C4-2B (cell line): ENCODE measurements around the gene NEU1.
A peak's percentile ranks its signal among the peaks of the same experiment; 100 is the strongest.

Experiments used
- H3K27ac ChIP-seq: fragments of 450-650 bp; 2 replicates; pipeline ENCODE4 v1.5.1; 2017
- ZFX ChIP-seq: fragments of 450-650 bp; IDR thresholded peaks from 2 replicates; pipeline ENCODE4 v1.6.1; 2017
- TF ChIP-seq, protein P1 (sequence below): fragments of 450-650 bp; conservative IDR thresholded peaks from 2 replicates; pipeline ENCODE4 v1.5.1; 2017; ENCODE audit warnings: mild to moderate bottlenecking

NEU1 gene

DNA sequence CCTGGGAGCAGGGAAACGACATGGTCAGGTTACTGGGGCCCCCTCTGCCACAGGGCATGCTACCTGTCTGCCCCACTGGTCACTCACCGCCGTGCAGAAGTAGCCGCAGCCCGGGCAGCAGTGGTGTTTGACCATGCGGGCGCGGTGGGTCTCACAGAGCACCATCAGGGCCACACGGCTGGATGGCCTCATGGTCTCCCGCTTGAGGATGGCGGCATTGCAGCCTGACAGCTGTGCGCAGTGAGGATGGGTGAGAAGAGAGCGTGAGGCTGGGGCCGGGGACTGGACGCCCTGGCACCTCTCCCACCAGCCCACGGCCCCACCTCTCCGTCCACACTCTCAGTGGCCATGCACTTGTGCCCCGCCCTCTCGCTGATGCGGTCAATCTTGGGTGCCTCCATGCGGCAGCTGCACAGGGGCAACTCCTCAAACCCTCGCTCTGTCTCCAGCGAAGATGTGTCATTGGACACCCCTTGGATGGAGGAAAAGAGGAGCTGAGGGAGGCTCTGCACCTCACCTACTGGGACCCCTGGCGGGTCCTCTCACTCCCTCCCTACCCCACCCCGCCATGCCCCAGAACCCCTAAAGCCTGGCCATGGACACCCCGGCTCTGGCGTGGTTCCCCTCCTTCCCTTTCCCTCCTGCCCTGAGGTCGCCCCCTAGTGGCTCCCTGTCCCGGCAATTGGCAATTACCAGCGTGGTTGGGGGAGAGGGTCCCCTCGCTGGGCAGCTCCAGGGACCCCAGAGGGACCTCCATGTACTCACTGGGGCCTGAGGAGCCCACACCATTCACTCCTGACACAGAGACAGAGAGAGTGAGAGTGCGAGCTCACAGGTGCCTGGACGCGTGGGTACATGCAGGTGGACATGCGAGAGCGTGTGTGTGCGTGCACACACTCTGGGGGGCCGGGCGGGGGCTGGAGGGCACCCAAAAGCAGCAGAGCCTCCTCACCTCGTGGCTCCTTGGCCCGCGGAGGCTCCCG is 25.9 kb upstream of the NEU1 start:
- no peak overlapping the region for H3K27ac ChIP-seq
- TF ChIP-seq ZFX, result no peak
- TF ChIP-seq, protein P1, sequence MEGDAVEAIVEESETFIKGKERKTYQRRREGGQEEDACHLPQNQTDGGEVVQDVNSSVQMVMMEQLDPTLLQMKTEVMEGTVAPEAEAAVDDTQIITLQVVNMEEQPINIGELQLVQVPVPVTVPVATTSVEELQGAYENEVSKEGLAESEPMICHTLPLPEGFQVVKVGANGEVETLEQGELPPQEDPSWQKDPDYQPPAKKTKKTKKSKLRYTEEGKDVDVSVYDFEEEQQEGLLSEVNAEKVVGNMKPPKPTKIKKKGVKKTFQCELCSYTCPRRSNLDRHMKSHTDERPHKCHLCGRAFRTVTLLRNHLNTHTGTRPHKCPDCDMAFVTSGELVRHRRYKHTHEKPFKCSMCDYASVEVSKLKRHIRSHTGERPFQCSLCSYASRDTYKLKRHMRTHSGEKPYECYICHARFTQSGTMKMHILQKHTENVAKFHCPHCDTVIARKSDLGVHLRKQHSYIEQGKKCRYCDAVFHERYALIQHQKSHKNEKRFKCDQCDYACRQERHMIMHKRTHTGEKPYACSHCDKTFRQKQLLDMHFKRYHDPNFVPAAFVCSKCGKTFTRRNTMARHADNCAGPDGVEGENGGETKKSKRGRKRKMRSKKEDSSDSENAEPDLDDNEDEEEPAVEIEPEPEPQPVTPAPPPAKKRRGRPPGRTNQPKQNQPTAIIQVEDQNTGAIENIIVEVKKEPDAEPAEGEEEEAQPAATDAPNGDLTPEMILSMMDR, result peak; percentile 92

DNA sequence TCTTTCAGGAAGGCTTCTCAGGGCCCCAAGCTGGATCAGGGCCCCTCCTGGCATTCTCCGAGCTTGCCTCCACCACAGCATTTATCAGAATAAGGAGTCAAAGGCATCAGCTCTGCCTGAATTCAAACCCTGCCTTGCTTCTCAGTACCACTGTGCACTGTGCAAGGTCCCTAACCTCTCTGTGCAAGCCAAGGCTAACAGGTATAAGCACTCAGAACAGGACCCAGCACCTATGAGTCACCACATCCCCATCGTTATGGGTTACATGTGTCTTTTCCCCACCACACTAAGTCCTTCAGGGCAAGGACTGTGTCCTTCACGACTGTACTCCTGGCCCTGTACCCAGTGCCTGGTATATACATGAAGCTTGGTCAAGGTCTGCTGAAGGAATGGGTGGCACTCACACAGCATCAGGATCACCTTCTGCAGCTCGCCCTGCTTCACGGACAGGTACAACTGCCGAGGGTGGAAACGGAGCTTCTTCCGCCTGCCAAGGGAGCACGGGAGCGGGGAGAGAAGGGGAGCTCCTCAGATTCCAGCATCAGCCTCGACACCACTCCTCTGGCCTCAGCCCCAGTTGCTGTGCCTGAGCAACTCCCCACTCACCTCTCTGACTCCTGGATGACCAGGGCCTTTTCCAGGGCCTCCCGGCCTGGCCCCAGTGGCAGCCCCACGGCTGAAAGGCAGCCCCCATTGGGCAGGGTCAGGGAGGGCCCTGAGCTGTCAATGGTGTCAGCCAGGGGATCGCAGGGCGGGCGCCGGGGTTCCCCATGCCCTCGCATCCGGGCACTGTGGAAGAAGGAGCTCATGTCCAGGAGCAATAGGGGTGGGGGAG is 24.8 kb upstream of the NEU1 start:
- H3K27ac ChIP-seq, result no peak overlapping the region
- no peak for TF ChIP-seq ZFX
- TF ChIP-seq, protein P1, result no peak

DNA sequence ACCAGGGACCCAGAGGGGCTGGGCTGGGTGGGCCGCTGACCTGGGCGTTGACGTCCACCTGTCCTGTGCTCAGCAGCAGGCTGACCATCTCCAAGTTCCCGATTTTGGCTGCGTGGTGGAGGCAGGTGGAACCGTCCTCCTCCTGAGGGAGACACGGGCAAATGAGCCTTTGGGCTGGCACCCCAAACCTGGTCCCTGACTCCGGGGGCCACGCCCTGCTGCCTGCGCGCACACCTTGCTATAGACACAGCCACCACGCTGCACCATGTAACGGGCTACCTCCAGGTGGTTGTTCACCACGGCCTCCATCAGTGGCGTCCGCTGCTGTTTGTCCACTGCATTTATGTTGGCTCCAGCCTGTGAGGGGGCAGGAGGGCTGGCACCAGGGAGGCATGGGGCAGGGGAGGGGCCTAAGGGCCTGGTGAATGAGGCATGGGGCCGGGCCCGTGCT is 23.9 kb upstream of the NEU1 start:
- no peak overlapping the region for H3K27ac ChIP-seq
- TF ChIP-seq ZFX, result no peak
- TF ChIP-seq, protein P1, result no peak

DNA sequence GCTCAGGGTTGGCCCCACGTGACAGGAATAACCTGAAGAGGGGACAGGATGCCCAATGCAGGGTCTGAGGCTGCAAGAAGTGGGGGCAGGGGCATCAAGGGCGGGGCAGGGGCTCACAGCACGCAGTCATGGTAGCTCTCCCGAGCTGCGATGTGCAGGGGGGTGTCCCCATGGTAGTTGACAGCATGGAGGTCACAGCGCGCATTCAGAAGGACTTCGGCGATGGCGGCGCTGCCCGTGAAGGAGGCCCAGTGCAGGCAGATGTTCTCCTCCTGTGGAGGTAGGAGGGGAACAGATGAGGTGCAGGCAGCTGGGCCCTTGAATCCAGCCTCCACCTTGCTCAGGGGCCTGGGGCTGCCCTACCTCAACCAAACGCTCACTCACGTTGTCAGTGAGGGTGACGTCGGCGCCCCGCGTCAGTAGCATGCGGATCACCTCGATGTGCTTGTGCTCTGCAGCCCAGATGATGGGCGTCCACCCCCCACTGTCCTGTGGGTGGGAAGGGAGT is 22.0 kb upstream of the NEU1 start:
- TF ChIP-seq, protein P1, result no peak
- no peak for TF ChIP-seq ZFX
- no peak overlapping the region for H3K27ac ChIP-seq

DNA sequence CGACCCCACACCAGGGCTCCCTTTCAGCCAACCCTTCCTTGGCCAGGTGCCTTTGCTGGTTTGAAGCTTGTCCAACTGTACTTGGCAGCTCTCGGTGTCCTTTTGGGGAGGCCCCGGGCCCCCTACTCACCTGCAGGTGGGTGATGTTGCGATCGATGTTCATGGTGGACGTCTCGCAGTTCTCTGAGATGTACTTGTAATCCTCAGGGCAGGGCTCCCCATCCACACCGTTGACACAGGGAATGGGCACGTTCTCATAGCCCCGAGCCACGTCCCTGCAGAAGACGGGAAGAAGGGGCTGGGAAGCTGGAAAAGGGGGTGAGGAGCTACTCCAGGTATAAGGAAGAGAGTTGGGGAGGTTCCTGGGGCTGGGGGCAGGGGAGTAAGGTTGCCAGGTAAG is 21.1 kb upstream of the NEU1 start:
- no peak overlapping the region for H3K27ac ChIP-seq
- TF ChIP-seq, protein P1, result no peak
- no peak for TF ChIP-seq ZFX

DNA sequence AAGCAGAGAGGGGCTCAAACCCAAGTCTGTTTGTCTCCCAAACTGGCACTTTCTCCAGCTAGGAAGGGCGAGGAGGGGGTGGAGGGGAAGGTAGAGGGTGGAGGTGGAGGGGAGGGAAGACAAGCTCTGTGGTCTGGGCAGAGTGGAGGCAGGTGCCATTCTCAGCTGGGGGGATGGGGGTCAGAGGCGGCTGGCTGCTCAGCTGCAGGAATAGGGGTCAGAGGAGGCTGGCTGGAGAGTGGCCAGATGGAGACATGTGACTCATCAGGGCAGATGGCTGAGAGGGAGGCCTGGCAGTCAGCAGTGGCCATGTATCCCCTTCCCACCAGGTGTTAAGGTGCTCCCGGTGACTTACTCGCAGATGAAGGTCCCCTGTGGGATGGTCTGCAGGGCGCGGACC is 19.7 kb upstream of the NEU1 start:
- TF ChIP-seq, protein P1, result no peak
- TF ChIP-seq ZFX, result no peak
- no peak overlapping the region for H3K27ac ChIP-seq
